ENCODE data around the gene PSMD1.

Gene PSMD1

DNA sequence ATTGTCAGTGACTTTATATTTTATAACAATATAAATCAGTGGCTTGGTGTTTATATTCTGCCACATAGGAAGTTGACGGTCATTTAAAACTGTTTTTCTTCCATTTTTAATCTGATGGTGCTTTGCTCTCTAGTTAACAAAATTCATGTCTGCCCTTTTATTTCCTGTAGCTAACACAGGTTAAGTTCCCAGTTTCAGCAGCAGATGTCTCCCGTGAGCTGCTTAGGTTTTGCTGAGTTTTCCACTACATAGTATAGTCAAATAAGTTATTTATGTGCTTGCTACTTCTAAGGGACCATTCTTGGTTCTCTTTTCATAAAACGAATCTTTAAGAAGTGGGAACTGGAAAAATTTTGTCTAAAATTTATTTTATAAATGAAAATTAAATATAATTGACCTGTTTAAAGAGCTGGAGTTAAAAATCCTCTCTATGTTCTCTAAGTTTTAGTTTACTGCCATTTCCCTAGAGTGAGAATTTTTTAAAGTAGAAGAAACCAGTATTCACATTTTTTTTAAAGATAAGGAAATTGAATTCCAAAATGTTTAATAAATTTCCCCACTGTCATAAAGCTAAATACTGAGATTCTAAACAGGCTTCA, 47.5 kb downstream of the PSMD1 start:
- no peak overlapping the region for H3K4ac ChIP-seq (ENCODE audit: low read depth, low read length)
- H3K4me3 ChIP-seq (ENCODE audit: low read length): no peak overlapping the region
- no peak overlapping the region for H4K8ac ChIP-seq (ENCODE audit: low read depth, low read length)
- H3K4me2 ChIP-seq (ENCODE audit: low read length): no peak overlapping the region
- H2BK120ac ChIP-seq (ENCODE audit: low read depth, low read length): no peak overlapping the region
- H3K18ac ChIP-seq (ENCODE audit: low read length): no peak overlapping the region
- no peak overlapping the region for H3K27ac ChIP-seq (ENCODE audit: low read depth, low read length)
- no peak overlapping the region for H2BK15ac ChIP-seq (replicated peaks; ENCODE audit: low read depth)
- no peaks in the 10 kb centered on the region for H3K79me1 ChIP-seq (ENCODE audit: low read length)
- H2BK5ac ChIP-seq (ENCODE audit: low read length): no peak overlapping the region
- no peaks in the 10 kb centered on the region for H3K27me3 ChIP-seq (ENCODE audit: insufficient read depth, low read length, poor library complexity)
- no peak overlapping the region for H3K23ac ChIP-seq (ENCODE audit: low read length)
- no peaks in the 10 kb centered on the region for H3K79me2 ChIP-seq (ENCODE audit: control insufficient read depth, insufficient read depth, low read length)
- no peaks in the 10 kb centered on the region for H3K4me1 ChIP-seq (ENCODE audit: control insufficient read depth, low read depth, low read length)
- DNase-seq: peak; percentile 69
- no peak overlapping the region for H3K9ac ChIP-seq (ENCODE audit: low read length)
- no peak overlapping the region for H2AK5ac ChIP-seq (ENCODE audit: low read length)
- no peak overlapping the region for H4K5ac ChIP-seq (ENCODE audit: low read length)
- no CpG with 5 or more reads among the region's 3 CpGs for WGBS (ENCODE audit: extremely low coverage, insufficient coverage, low lambda C conversion rate)
- H3K56ac ChIP-seq (ENCODE audit: low read length): no peak overlapping the region
- H3K36me3 ChIP-seq (ENCODE audit: control insufficient read depth, insufficient read depth, low read length): peaks cover 5% of the 10 kb centered on the region

DNA sequence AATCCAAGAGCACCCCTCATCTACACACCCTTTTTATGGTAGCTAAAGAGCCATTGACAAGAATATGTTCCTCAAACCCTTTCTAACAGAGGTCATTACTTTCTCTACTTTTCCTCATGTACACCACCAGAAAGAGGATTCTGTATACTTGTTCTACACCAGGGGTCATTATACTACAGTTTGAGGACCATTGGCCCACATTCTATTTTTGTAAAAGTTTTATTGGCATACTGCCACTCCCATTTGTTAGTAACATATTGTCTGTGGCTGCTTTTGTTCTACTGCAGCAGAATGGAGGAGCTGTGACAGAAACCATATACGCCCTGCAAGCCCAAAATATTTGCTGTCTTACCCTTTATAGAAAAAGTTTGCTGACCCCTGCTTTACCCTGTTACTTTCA, 53.9 kb downstream of the PSMD1 start:
- H2AK5ac ChIP-seq (ENCODE audit: low read length): no peak overlapping the region
- no peak overlapping the region for H3K18ac ChIP-seq (ENCODE audit: low read length)
- no peak overlapping the region for H2BK120ac ChIP-seq (ENCODE audit: low read depth, low read length)
- H4K5ac ChIP-seq (ENCODE audit: low read length): no peak overlapping the region
- no peak overlapping the region for H3K4ac ChIP-seq (ENCODE audit: low read depth, low read length)
- no peaks in the 10 kb centered on the region for H3K27me3 ChIP-seq (ENCODE audit: insufficient read depth, low read length, poor library complexity)
- no peak overlapping the region for H3K4me3 ChIP-seq (ENCODE audit: low read length)
- no peak overlapping the region for H3K4me2 ChIP-seq (ENCODE audit: low read length)
- no peaks in the 10 kb centered on the region for H3K79me2 ChIP-seq (ENCODE audit: control insufficient read depth, insufficient read depth, low read length)
- no peaks in the 10 kb centered on the region for H3K4me1 ChIP-seq (ENCODE audit: control insufficient read depth, low read depth, low read length)
- no peak overlapping the region for H2BK15ac ChIP-seq (replicated peaks; ENCODE audit: low read depth)
- no peak overlapping the region for H3K23ac ChIP-seq (ENCODE audit: low read length)
- no peak overlapping the region for H3K56ac ChIP-seq (ENCODE audit: low read length)
- H4K8ac ChIP-seq (ENCODE audit: low read depth, low read length): no peak overlapping the region
- no peak for DNase-seq
- no CpG with 5 or more reads among the region's 1 CpG for WGBS (ENCODE audit: extremely low coverage, insufficient coverage, low lambda C conversion rate)
- H3K79me1 ChIP-seq (ENCODE audit: low read length): no peaks in the 10 kb centered on the region
- H3K9ac ChIP-seq (ENCODE audit: low read length): no peak overlapping the region
- peaks cover 3% of the 10 kb centered on the region for H3K36me3 ChIP-seq (ENCODE audit: control insufficient read depth, insufficient read depth, low read length)
- no peak overlapping the region for H2BK5ac ChIP-seq (ENCODE audit: low read length)
- H3K27ac ChIP-seq (ENCODE audit: low read depth, low read length): no peak overlapping the region

DNA sequence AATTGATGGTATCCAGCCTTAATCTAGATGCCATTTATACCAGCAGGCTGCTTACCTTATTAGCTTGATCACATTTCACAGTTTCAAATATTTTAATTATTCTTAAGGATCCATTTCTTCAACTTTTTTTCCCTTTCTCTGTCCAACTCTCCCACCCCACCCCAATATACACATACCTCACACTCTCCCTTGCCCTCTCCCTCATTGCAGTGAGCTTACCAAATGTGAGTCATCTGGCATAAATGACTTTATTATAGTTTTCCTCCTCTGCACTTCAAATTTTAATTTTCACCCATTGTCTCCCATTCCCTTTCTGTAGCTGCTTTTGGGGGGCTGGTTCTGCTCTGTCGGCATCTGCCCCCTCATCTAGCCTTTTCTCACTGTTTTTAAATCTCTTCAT, 55.3 kb downstream of the PSMD1 start:
- Histone ChIP-seq H3K79me2 (ENCODE audit: control insufficient read depth, insufficient read depth, low read length) (no peaks in the 10 kb centered on the region), H3K27ac (ENCODE audit: low read depth, low read length) (no peak overlapping the region), H2BK15ac (replicated peaks; ENCODE audit: low read depth) (no peak overlapping the region), H3K4me2 (ENCODE audit: low read length) (no peak overlapping the region), H3K27me3 (ENCODE audit: insufficient read depth, low read length, poor library complexity) (no peaks in the 10 kb centered on the region), H3K56ac (ENCODE audit: low read length) (no peak overlapping the region), H4K5ac (ENCODE audit: low read length) (no peak overlapping the region), H3K79me1 (ENCODE audit: low read length) (no peaks in the 10 kb centered on the region), H4K8ac (ENCODE audit: low read depth, low read length) (no peak overlapping the region), H2AK5ac (ENCODE audit: low read length) (no peak overlapping the region), H3K18ac (ENCODE audit: low read length) (no peak overlapping the region), H3K23ac (ENCODE audit: low read length) (no peak overlapping the region), H2BK120ac (ENCODE audit: low read depth, low read length) (no peak overlapping the region), H3K4ac (ENCODE audit: low read depth, low read length) (no peak overlapping the region), H3K9ac (ENCODE audit: low read length) (no peak overlapping the region), H3K4me3 (ENCODE audit: low read length) (no peak overlapping the region), H3K36me3 (ENCODE audit: control insufficient read depth, insufficient read depth, low read length) (peaks cover 3% of the 10 kb centered on the region), H2BK5ac (ENCODE audit: low read length) (no peak overlapping the region), H3K4me1 (ENCODE audit: control insufficient read depth, low read depth, low read length) (no peaks in the 10 kb centered on the region)
- WGBS (ENCODE audit: extremely low coverage, insufficient coverage, low lambda C conversion rate): no CpG with 5 or more reads among the region's 1 CpG
- DNase-seq: no peak

DNA sequence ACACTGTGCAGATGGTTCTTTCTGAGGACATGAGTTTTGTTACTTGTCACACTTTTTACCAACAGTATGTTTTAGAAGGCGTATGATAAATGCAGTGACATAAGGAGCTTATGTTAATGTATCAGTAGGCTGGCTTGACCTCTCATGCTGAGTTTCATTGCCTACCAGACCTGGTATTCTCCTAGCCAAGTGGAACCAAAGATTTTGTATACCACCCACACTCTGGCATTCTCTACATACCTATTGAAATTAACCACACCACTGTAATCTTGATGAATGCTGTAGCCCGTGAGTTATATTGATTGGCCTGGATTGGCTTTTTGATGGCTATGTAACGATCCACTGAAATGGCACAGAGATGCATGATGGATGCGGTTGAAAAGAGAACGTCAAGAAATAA, 56.8 kb downstream of the PSMD1 start:
- Histone ChIP-seq H3K23ac (ENCODE audit: low read length) (no peak overlapping the region), H3K36me3 (ENCODE audit: control insufficient read depth, insufficient read depth, low read length) (peaks cover 3% of the 10 kb centered on the region), H3K18ac (ENCODE audit: low read length) (no peak overlapping the region), H3K27me3 (ENCODE audit: insufficient read depth, low read length, poor library complexity) (no peaks in the 10 kb centered on the region), H3K4me1 (ENCODE audit: control insufficient read depth, low read depth, low read length) (no peaks in the 10 kb centered on the region), H3K4me2 (ENCODE audit: low read length) (no peak overlapping the region), H2BK120ac (ENCODE audit: low read depth, low read length) (no peak overlapping the region), H2BK15ac (replicated peaks; ENCODE audit: low read depth) (no peak overlapping the region), H3K4me3 (ENCODE audit: low read length) (no peak overlapping the region), H2AK5ac (ENCODE audit: low read length) (no peak overlapping the region), H2BK5ac (ENCODE audit: low read length) (no peak overlapping the region), H4K5ac (ENCODE audit: low read length) (no peak overlapping the region), H3K79me2 (ENCODE audit: control insufficient read depth, insufficient read depth, low read length) (no peaks in the 10 kb centered on the region), H3K4ac (ENCODE audit: low read depth, low read length) (no peak overlapping the region), H3K56ac (ENCODE audit: low read length) (no peak overlapping the region), H4K8ac (ENCODE audit: low read depth, low read length) (no peak overlapping the region), H3K27ac (ENCODE audit: low read depth, low read length) (no peak overlapping the region), H3K79me1 (ENCODE audit: low read length) (no peaks in the 10 kb centered on the region), H3K9ac (ENCODE audit: low read length) (no peak overlapping the region)
- no CpG with 5 or more reads among the region's 5 CpGs for WGBS (ENCODE audit: extremely low coverage, insufficient coverage, low lambda C conversion rate)
- peak; percentile 56 for DNase-seq

DNA sequence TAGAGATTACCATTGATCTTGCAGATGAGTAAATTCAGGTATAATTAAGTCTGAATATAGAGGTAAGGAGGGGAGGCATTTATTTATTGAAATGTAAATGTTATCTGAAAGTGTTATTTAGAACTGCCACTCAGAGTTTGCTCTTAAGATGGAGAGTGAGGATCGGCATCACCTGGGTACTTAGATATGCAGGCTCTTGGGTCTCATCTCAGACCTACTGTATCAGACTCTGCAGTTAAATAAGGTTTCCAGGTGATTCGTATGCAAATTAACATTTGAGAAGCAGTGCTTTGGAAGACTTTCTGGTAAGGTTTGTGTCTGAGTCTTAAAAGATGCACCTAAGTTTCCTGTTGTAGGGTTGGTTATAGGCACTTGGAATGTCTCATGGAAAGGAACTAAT, 59.0 kb downstream of the PSMD1 start:
- no peak overlapping the region for H2BK15ac ChIP-seq (replicated peaks; ENCODE audit: low read depth)
- no CpG with 5 or more reads among the region's 2 CpGs for WGBS (ENCODE audit: extremely low coverage, insufficient coverage, low lambda C conversion rate)

DNA sequence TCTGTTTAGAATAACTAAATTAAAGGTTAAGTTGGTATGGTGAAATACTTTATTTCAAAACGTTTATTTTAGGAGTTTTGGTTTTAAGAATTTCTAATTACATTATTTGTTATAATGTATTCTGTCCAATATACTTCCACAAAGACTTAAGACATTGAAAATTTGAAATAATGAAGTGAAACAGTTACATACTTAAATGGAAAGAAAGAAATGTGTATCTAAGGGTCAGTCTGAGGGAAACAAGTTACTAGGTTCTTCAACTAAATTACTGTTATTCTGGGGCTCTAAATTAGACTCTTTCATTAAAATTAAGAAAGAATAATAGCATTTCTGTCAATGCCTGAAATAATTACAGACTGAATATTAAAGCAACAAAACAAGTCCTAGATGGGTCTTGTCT, 60.5 kb downstream of the PSMD1 start:
- no peak overlapping the region for H3K56ac ChIP-seq (ENCODE audit: low read length)
- H2BK120ac ChIP-seq (ENCODE audit: low read depth, low read length): no peak overlapping the region
- H3K18ac ChIP-seq (ENCODE audit: low read length): no peak overlapping the region
- no peak for DNase-seq
- H2AK5ac ChIP-seq (ENCODE audit: low read length): no peak overlapping the region
- no peaks in the 10 kb centered on the region for H3K27me3 ChIP-seq (ENCODE audit: insufficient read depth, low read length, poor library complexity)
- H3K36me3 ChIP-seq (ENCODE audit: control insufficient read depth, insufficient read depth, low read length): no peaks in the 10 kb centered on the region
- no peak overlapping the region for H3K4ac ChIP-seq (ENCODE audit: low read depth, low read length)
- no peaks in the 10 kb centered on the region for H3K79me1 ChIP-seq (ENCODE audit: low read length)
- no peak overlapping the region for H3K4me2 ChIP-seq (ENCODE audit: low read length)
- no peaks in the 10 kb centered on the region for H3K4me1 ChIP-seq (ENCODE audit: control insufficient read depth, low read depth, low read length)
- no peak overlapping the region for H3K27ac ChIP-seq (ENCODE audit: low read depth, low read length)
- H2BK5ac ChIP-seq (ENCODE audit: low read length): no peak overlapping the region
- H3K23ac ChIP-seq (ENCODE audit: low read length): no peak overlapping the region
- H4K5ac ChIP-seq (ENCODE audit: low read length): no peak overlapping the region
- WGBS (ENCODE audit: extremely low coverage, insufficient coverage, low lambda C conversion rate): 100% methylated on average over 1 of the region's 1 CpG
- no peaks in the 10 kb centered on the region for H3K79me2 ChIP-seq (ENCODE audit: control insufficient read depth, insufficient read depth, low read length)
- no peak overlapping the region for H4K8ac ChIP-seq (ENCODE audit: low read depth, low read length)
- no peak overlapping the region for H2BK15ac ChIP-seq (replicated peaks; ENCODE audit: low read depth)
- H3K4me3 ChIP-seq (ENCODE audit: low read length): no peak overlapping the region
- no peak overlapping the region for H3K9ac ChIP-seq (ENCODE audit: low read length)

More for the DNA sequence above, 59.0 kb downstream of the PSMD1 start:
- Histone ChIP-seq H3K4me1 (ENCODE audit: control insufficient read depth, low read depth, low read length) (no peaks in the 10 kb centered on the region), H3K27ac (ENCODE audit: low read depth, low read length) (no peak overlapping the region), H3K4me3 (ENCODE audit: low read length) (no peak overlapping the region), H3K9ac (ENCODE audit: low read length) (no peak overlapping the region), H3K79me2 (ENCODE audit: control insufficient read depth, insufficient read depth, low read length) (no peaks in the 10 kb centered on the region), H4K5ac (ENCODE audit: low read length) (no peak overlapping the region), H2BK5ac (ENCODE audit: low read length) (no peak overlapping the region), H3K27me3 (ENCODE audit: insufficient read depth, low read length, poor library complexity) (no peaks in the 10 kb centered on the region), H2BK120ac (ENCODE audit: low read depth, low read length) (no peak overlapping the region), H3K18ac (ENCODE audit: low read length) (no peak overlapping the region), H3K79me1 (ENCODE audit: low read length) (no peaks in the 10 kb centered on the region), H3K36me3 (ENCODE audit: control insufficient read depth, insufficient read depth, low read length) (no peaks in the 10 kb centered on the region), H3K4me2 (ENCODE audit: low read length) (no peak overlapping the region), H3K56ac (ENCODE audit: low read length) (no peak overlapping the region), H4K8ac (ENCODE audit: low read depth, low read length) (no peak overlapping the region), H3K23ac (ENCODE audit: low read length) (no peak overlapping the region), H2AK5ac (ENCODE audit: low read length) (no peak overlapping the region), H3K4ac (ENCODE audit: low read depth, low read length) (no peak overlapping the region)
- DNase-seq: no peak
